C4-2B (cell line): ENCODE data around the gene CBX7.

Experiments
- CTCF ChIP-seq: fragments of 450-650 bp; conservative IDR thresholded peaks from 2 replicates; pipeline ENCODE4 v1.5.1; 2017; ENCODE audit warnings: mild to moderate bottlenecking
- ZFX ChIP-seq: fragments of 450-650 bp; IDR thresholded peaks from 2 replicates; pipeline ENCODE4 v1.6.1; 2017

- TF ChIP-seq CTCF (no peak), ZFX (no peak)
These were observed 4.3 kb downstream of the CBX7 start for GRCh38 chr22:39148026-39148726.
